Measurements from ENCODE around the gene PTPRZ1. TPM values are rescaled to one million over a fixed set of nuclear protein-coding genes. Genes with fewer than 3 reads are reported as not detected.

The PTPRZ1 gene
- total RNA-seq, 2 donors from 2014 or later: 0.35 to 1.2 TPM

GRCh38 chr7:121924269-121925186, 51.6 kb downstream of the PTPRZ1 start:
- no peaks in the 10 kb centered on the region for H3K27me3 ChIP-seq
- H3K27ac ChIP-seq: no peak overlapping the region
- no peaks in the 10 kb centered on the region for H3K4me1 ChIP-seq
- H3K9me3 ChIP-seq: no peaks in the 10 kb centered on the region
- intact Hi-C loops (cut with DNase I): no loop called here
- TF ChIP-seq CTCF (IDR thresholded peaks at IDR 0.05): no peak
- H3K36me3 ChIP-seq: no peaks in the 10 kb centered on the region
- no peak overlapping the region for H3K4me3 ChIP-seq
- DNase-seq: no peak
- no peak overlapping the region for H3K9ac ChIP-seq (ENCODE audit: low read depth in 2 of 2, low read length in 2 of 2)

- no peak overlapping the region for H3K4me3 ChIP-seq
- no peaks in the 10 kb centered on the region for H3K36me3 ChIP-seq
- no peaks in the 10 kb centered on the region for H3K27me3 ChIP-seq
- DNase-seq: no peak
- intact Hi-C loops (cut with DNase I): no loop called here
- no peak overlapping the region for H3K27ac ChIP-seq
- no peaks in the 10 kb centered on the region for H3K4me1 ChIP-seq
- TF ChIP-seq CTCF (IDR thresholded peaks at IDR 0.05): no peak
- H3K9ac ChIP-seq (ENCODE audit: low read depth in 2 of 2, low read length in 2 of 2): no peak overlapping the region
- no peaks in the 10 kb centered on the region for H3K9me3 ChIP-seq
Measured at GRCh38 chr7:121931149-121931902, 58.4 kb downstream of the PTPRZ1 start.

- Histone ChIP-seq H3K9me3 (no peaks in the 10 kb centered on the region), H3K4me1 (no peaks in the 10 kb centered on the region), H3K27ac (no peak overlapping the region), H3K4me3 (no peak overlapping the region), H3K27me3 (no peaks in the 10 kb centered on the region), H3K36me3 (no peaks in the 10 kb centered on the region), H3K9ac (ENCODE audit: low read depth in 2 of 2, low read length in 2 of 2) (no peak overlapping the region)
- no peak for TF ChIP-seq CTCF (IDR thresholded peaks at IDR 0.05)
- DNase-seq: no peak
- intact Hi-C loops (cut with DNase I): no loop called here
Measured at GRCh38 chr7:121932768-121933167, 59.8 kb downstream of the PTPRZ1 start.

GRCh38 chr7:121936951-121937623, 64.1 kb downstream of the PTPRZ1 start:
- no peak for TF ChIP-seq CTCF (IDR thresholded peaks at IDR 0.05)
- H3K27me3 ChIP-seq: no peaks in the 10 kb centered on the region
- intact Hi-C loops (cut with DNase I): no loop called here
- no peak overlapping the region for H3K4me3 ChIP-seq
- H3K9me3 ChIP-seq: no peaks in the 10 kb centered on the region
- no peak for DNase-seq
- no peaks in the 10 kb centered on the region for H3K4me1 ChIP-seq
- H3K9ac ChIP-seq (ENCODE audit: low read depth in 2 of 2, low read length in 2 of 2): no peak overlapping the region
- H3K27ac ChIP-seq: no peak overlapping the region
- H3K36me3 ChIP-seq: no peaks in the 10 kb centered on the region

- Histone ChIP-seq H3K4me1 (no peaks in the 10 kb centered on the region), H3K9me3 (no peaks in the 10 kb centered on the region), H3K36me3 (no peaks in the 10 kb centered on the region), H3K9ac (ENCODE audit: low read depth in 2 of 2, low read length in 2 of 2) (no peak overlapping the region), H3K4me3 (no peak overlapping the region), H3K27ac (no peak overlapping the region), H3K27me3 (no peaks in the 10 kb centered on the region)
- DNase-seq: no peak
- intact Hi-C loops (cut with DNase I): no loop called here
- no peak for TF ChIP-seq CTCF (IDR thresholded peaks at IDR 0.05)
Measured at GRCh38 chr7:121938429-121938996, 65.6 kb downstream of the PTPRZ1 start.
